ENCODE data around the gene DOCK4. TPM values are rescaled to one million over a fixed set of nuclear protein-coding genes. Genes with fewer than 3 reads are reported as not detected.

The DOCK4 gene
- total RNA-seq, 6 experiments from 2014 or later = 9.4 to 29.9 (median 22.8) TPM

DNA sequence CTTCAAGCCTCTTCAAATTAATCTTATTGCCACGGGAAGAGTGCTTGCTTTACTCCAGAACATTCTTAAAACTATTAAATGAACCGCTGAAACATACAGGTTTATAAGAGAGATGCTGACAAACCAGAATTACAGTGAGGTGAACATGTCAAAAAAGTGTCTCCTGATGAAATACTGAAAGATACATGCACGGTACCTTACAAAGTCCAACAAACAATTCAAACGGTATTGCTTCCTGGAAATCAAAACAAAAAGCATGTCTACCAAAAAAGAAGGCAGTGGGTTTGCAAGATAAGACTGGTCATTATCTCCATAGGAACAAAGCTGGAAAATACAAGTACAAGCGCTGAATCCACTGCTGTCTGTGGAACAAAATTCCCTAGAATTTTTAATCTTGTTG is 174.5 kb downstream of the DOCK4 start:
- no peak overlapping the region for H3K27ac ChIP-seq
- H3K36me3 ChIP-seq = no peaks in the 10 kb centered on the region
- no peak for TF ChIP-seq POLR2A (IDR thresholded peaks at IDR 0.05)
- TF ChIP-seq, protein P1, sequence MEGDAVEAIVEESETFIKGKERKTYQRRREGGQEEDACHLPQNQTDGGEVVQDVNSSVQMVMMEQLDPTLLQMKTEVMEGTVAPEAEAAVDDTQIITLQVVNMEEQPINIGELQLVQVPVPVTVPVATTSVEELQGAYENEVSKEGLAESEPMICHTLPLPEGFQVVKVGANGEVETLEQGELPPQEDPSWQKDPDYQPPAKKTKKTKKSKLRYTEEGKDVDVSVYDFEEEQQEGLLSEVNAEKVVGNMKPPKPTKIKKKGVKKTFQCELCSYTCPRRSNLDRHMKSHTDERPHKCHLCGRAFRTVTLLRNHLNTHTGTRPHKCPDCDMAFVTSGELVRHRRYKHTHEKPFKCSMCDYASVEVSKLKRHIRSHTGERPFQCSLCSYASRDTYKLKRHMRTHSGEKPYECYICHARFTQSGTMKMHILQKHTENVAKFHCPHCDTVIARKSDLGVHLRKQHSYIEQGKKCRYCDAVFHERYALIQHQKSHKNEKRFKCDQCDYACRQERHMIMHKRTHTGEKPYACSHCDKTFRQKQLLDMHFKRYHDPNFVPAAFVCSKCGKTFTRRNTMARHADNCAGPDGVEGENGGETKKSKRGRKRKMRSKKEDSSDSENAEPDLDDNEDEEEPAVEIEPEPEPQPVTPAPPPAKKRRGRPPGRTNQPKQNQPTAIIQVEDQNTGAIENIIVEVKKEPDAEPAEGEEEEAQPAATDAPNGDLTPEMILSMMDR (IDR thresholded peaks at IDR 0.05) = no peak
- DNase-seq (no peak), ATAC-seq (peak in 1 of 4 donors; percentile 62)
- intact Hi-C loops (cut with DNase I) = no loop called here
- no peaks in the 10 kb centered on the region for H3K4me1 ChIP-seq
- 55% methylated on average over 5 of the region's 5 CpGs for WGBS (ENCODE audit: insufficient coverage, low coverage, low lambda C conversion rate, missing lambda C conversion rate)
- no peak overlapping the region for H3K4me3 ChIP-seq
- no peaks in the 10 kb centered on the region for H3K27me3 ChIP-seq
- no peaks in the 10 kb centered on the region for H3K9me3 ChIP-seq

DNA sequence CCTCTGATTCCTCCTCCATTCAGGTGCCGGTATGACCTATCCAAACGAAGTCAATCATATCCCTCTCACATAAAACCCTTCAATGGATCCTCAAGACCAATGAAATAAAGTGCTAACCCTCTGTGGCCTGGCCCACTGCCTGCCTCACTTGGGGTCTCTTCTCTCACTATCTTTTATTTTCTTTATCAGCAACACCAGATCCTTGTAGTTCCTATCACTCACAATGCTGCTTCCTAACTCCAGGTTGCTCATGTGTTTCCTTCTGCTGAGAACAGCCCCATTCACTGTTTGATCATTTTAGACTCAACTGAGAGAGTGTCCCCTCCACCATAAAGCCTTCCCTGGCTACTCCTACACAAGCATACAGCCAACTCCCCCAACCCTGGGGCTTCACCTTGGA is 180.6 kb downstream of the DOCK4 start:
- Histone ChIP-seq H3K4me3 (no peak overlapping the region), H3K9me3 (no peaks in the 10 kb centered on the region), H3K27me3 (no peaks in the 10 kb centered on the region), H3K36me3 (no peaks in the 10 kb centered on the region), H3K4me1 (peaks cover 0 to 3% (median 0%) of the 10 kb centered on the region in 4 donors), H3K27ac (no peak overlapping the region)
- no peak for ATAC-seq
- no peak for TF ChIP-seq POLR2A (IDR thresholded peaks at IDR 0.05)
- TF ChIP-seq, protein P1 (IDR thresholded peaks at IDR 0.05) = no peak
- intact Hi-C loops (cut with DNase I) = no loop called here
- DNase-seq = no peak
- 63% methylated on average over 1 of the region's 2 CpGs for whole genome bisulfite sequencing (ENCODE audit: insufficient coverage, low coverage, low lambda C conversion rate, missing lambda C conversion rate)

DNA sequence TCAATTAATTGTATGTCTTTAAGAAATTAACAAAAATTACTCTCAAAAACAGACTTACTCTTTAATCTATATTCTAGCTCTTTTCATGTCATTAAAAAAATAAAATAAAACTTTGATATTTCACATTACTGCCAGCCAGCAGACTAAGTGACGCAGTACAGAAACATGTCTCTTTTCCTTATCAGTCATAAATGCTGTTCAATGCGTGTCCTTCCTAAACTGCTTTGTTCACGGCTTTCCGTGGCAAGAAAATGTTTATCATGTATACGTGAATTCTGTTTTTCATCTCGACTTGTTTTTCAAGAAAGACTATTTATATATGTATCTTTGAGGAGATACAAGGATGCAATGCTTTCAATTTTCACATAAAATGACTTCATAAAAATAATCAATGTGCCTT is 182.4 kb downstream of the DOCK4 start:
- DNase-seq (no peak), ATAC-seq (peak in 1 of 4 donors; percentile 36)
- Histone ChIP-seq H3K27ac (no peak overlapping the region), H3K27me3 (no peaks in the 10 kb centered on the region), H3K4me3 (no peak overlapping the region), H3K9me3 (no peaks in the 10 kb centered on the region), H3K4me1 (peaks cover 0 to 19% (median 4%) of the 10 kb centered on the region in 4 donors), H3K36me3 (no peaks in the 10 kb centered on the region)
- TF ChIP-seq, protein P1 (IDR thresholded peaks at IDR 0.05) = no peak
- no peak for TF ChIP-seq POLR2A (IDR thresholded peaks at IDR 0.05)
- 44% methylated on average over 6 of the region's 6 CpGs for WGBS (ENCODE audit: insufficient coverage, low coverage, low lambda C conversion rate, missing lambda C conversion rate)
- intact Hi-C loops (cut with DNase I) = no loop called here

DNA sequence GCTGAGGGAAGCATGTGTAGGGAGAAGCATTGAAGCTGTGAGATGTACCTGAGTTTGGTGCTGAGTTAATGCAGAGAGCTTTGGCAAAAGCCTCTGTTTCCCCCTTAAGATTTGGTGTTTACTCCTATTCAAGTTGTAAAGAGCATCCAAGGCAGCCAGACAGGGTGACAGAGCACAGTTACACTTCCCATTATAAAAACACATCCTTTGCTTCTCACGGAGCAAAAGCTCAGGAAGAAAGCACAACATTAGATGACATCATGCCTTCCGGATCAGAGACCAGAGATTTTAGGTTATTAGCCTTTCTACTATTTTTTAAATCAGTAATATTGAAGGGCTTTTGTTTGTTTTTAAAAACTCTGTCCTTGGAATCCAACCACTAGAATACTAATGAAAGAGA is 182.9 kb downstream of the DOCK4 start:
- Histone ChIP-seq H3K36me3 (no peaks in the 10 kb centered on the region), H3K9me3 (no peaks in the 10 kb centered on the region), H3K4me3 (no peak overlapping the region), H3K4me1 (peaks cover 0 to 24% (median 6%) of the 10 kb centered on the region in 4 donors), H3K27ac (no peak overlapping the region), H3K27me3 (no peaks in the 10 kb centered on the region)
- intact Hi-C loops (cut with DNase I) = no loop called here
- WGBS (ENCODE audit: insufficient coverage, low coverage, low lambda C conversion rate, missing lambda C conversion rate) = 49% methylated on average over 2 of the region's 2 CpGs
- peak; percentile 11 to 70 (median 27) for ATAC-seq
- no peak for DNase-seq
- no peak for TF ChIP-seq POLR2A (IDR thresholded peaks at IDR 0.05)
- TF ChIP-seq, protein P1 (IDR thresholded peaks at IDR 0.05) = no peak

- H3K27ac ChIP-seq = no peak overlapping the region
- no peaks in the 10 kb centered on the region for H3K27me3 ChIP-seq
- 69% methylated on average over 5 of the region's 6 CpGs for WGBS (ENCODE audit: insufficient coverage, low coverage, low lambda C conversion rate, missing lambda C conversion rate)
- no peak overlapping the region for H3K4me3 ChIP-seq
- intact Hi-C loops (cut with DNase I) = no loop called here
- no peak for TF ChIP-seq POLR2A (IDR thresholded peaks at IDR 0.05)
- TF ChIP-seq, protein P1 (IDR thresholded peaks at IDR 0.05) = no peak
- H3K4me1 ChIP-seq = peaks cover 0 to 30% (median 8%) of the 10 kb centered on the region in 4 donors
- no peaks in the 10 kb centered on the region for H3K36me3 ChIP-seq
- DNase-seq = no peak
- no peak for ATAC-seq
- H3K9me3 ChIP-seq = no peaks in the 10 kb centered on the region
Observed at GRCh38 chr7:112022128-112022527, 184.1 kb downstream of the DOCK4 start.
